KMS-11 (cell line): ENCODE results near the gene PPP1R13B.

Experiments used
- H2AFZ ChIP-seq: fragments of 200-600 bp; sonication (generic); 2 replicates; pipeline ENCODE4 v1.6.1; 2016; ENCODE audit warnings: antibody characterized with exemption, mixed run types, low read depth
- H3K27ac ChIP-seq: fragments of 200-600 bp; sonication (generic); 2 replicates; pipeline ENCODE4 v1.6.1; 2016; ENCODE audit warnings: mild to moderate bottlenecking, mixed run types
- H3K27me3 ChIP-seq: fragments of 200-600 bp; sonication (generic); 2 replicates; pipeline ENCODE4 v1.6.1; 2017; ENCODE audit warnings: mild to moderate bottlenecking, low read depth, mixed run types, moderate library complexity; ENCODE audit not compliant: insufficient read depth
- H3K36me3 ChIP-seq: fragments of 200-600 bp; sonication (generic); 2 replicates; pipeline ENCODE4 v1.6.1; 2017; ENCODE audit warnings: mild to moderate bottlenecking, mixed run types; ENCODE audit not compliant: insufficient read depth
- H3K4me1 ChIP-seq: fragments of 200-600 bp; sonication (generic); 2 replicates; pipeline ENCODE4 v1.6.1; 2016; ENCODE audit warnings: mild to moderate bottlenecking, low read depth, mixed run types; ENCODE audit not compliant: poor library complexity, severe bottlenecking
- H3K4me2 ChIP-seq: fragments of 200-600 bp; sonication (generic); 2 replicates; pipeline ENCODE4 v1.7.0; 2016; ENCODE audit warnings: mild to moderate bottlenecking, mixed run types
- H3K4me3 ChIP-seq: fragments of 200-600 bp; sonication (generic); IDR thresholded peaks from 2 replicates; pipeline ENCODE4 v1.6.1; 2017; ENCODE audit warnings: low read depth, low read length, mixed read lengths; ENCODE audit not compliant: insufficient read depth
- H3K79me2 ChIP-seq: fragments of 200-600 bp; sonication (generic); 2 replicates; pipeline ENCODE4 v1.6.1; 2016; ENCODE audit warnings: low read depth, mixed run types; ENCODE audit not compliant: insufficient read depth
- H3K9ac ChIP-seq: fragments of 200-600 bp; sonication (generic); 2 replicates; pipeline ENCODE4 v1.6.1; 2016; ENCODE audit warnings: mild to moderate bottlenecking, mixed run types
- H4K20me1 ChIP-seq: fragments of 200-600 bp; sonication (generic); 2 replicates; pipeline ENCODE4 v1.6.1; 2016; ENCODE audit warnings: mild to moderate bottlenecking, mixed run types; ENCODE audit not compliant: insufficient read depth
- TF ChIP-seq, protein P1 (sequence below): fragments of 200-600 bp; sonication (generic); conservative IDR thresholded peaks from 2 replicates; pipeline ENCODE4 v1.6.1; 2017; ENCODE audit warnings: low read depth, mild to moderate bottlenecking, antibody characterized with exemption, low read length, moderate library complexity, mixed read lengths

The PPP1R13B gene

GRCh38 chr14:103710771-103711377 lies 136.5 kb downstream of the PPP1R13B start:
- peaks cover 15% of the 10 kb centered on the region; the same call in 1 of the 2 replicates for H3K79me2 ChIP-seq
- H2AFZ ChIP-seq = no peak overlapping the region
- no peaks in the 10 kb centered on the region for H4K20me1 ChIP-seq
- H3K4me2 ChIP-seq = no peak overlapping the region
- TF ChIP-seq, protein P1, sequence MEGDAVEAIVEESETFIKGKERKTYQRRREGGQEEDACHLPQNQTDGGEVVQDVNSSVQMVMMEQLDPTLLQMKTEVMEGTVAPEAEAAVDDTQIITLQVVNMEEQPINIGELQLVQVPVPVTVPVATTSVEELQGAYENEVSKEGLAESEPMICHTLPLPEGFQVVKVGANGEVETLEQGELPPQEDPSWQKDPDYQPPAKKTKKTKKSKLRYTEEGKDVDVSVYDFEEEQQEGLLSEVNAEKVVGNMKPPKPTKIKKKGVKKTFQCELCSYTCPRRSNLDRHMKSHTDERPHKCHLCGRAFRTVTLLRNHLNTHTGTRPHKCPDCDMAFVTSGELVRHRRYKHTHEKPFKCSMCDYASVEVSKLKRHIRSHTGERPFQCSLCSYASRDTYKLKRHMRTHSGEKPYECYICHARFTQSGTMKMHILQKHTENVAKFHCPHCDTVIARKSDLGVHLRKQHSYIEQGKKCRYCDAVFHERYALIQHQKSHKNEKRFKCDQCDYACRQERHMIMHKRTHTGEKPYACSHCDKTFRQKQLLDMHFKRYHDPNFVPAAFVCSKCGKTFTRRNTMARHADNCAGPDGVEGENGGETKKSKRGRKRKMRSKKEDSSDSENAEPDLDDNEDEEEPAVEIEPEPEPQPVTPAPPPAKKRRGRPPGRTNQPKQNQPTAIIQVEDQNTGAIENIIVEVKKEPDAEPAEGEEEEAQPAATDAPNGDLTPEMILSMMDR = no peak
- H3K4me1 ChIP-seq = no peaks in the 10 kb centered on the region
- no peaks in the 10 kb centered on the region for H3K36me3 ChIP-seq
- no peaks in the 10 kb centered on the region for H3K27me3 ChIP-seq
- no peak overlapping the region for H3K4me3 ChIP-seq
- H3K9ac ChIP-seq = no peak overlapping the region
- no peak overlapping the region for H3K27ac ChIP-seq

DNA sequence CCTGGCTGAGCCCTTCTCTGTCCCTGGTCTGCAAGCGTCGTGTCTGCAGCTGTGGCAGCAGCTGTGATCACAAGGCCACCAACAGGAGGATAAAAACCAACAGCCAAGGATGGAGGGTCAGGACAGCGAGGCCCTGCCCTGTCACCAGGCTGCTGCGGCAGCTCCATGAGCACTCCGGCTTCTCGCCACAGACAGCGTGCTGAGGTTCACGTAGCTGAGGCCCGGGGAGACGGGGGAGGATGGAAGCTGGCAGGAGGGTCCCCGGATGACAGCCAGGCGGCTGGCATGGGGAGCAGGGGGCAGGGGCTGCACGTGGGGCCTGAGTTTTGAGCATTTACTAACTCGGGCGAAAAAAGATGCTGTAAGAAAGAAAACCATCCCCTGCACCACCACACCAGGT lies 137.6 kb downstream of the PPP1R13B start:
- H3K27ac ChIP-seq = no peak overlapping the region
- TF ChIP-seq, protein P1 = no peak
- no peak overlapping the region for H3K4me3 ChIP-seq
- no peak overlapping the region for H3K9ac ChIP-seq
- H3K4me2 ChIP-seq = no peak overlapping the region
- peaks cover 14% of the 10 kb centered on the region; the same call in 1 of the 2 replicates for H3K79me2 ChIP-seq
- no peaks in the 10 kb centered on the region for H3K4me1 ChIP-seq
- H3K36me3 ChIP-seq = no peaks in the 10 kb centered on the region
- H2AFZ ChIP-seq = no peak overlapping the region
- H4K20me1 ChIP-seq = no peaks in the 10 kb centered on the region
- H3K27me3 ChIP-seq = no peaks in the 10 kb centered on the region

DNA sequence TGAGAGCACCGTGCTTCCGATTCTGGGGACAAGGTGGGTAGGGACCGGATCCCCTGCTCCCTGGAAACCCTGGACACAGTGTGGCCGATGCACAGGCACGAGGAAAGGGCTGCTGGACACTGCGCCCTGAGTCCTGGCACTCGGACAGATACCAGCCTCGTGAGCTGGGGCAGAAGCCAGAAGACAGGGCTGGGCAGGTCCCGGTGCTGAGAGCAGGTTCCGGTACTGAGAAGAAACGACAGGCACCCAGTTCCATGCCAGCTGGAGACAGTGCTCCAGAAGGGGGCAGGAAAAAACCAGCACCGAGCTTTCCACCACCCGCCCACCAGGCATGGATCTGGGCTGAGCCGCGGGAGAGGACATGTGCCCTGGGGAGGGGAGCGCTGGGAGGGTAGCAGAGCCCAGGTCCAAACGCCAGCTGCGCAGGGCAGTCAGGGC lies 138.6 kb downstream of the PPP1R13B start:
- Histone ChIP-seq H3K4me2 (no peak overlapping the region), H3K27ac (no peak overlapping the region), H3K4me3 (no peak overlapping the region), H3K4me1 (no peaks in the 10 kb centered on the region), H3K9ac (no peak overlapping the region), H2AFZ (no peak overlapping the region), H3K79me2 (peaks cover 4% of the 10 kb centered on the region; the same call in 1 of the 2 replicates), H3K36me3 (no peaks in the 10 kb centered on the region), H4K20me1 (no peaks in the 10 kb centered on the region), H3K27me3 (no peaks in the 10 kb centered on the region)
- TF ChIP-seq, protein P1 = no peak

DNA sequence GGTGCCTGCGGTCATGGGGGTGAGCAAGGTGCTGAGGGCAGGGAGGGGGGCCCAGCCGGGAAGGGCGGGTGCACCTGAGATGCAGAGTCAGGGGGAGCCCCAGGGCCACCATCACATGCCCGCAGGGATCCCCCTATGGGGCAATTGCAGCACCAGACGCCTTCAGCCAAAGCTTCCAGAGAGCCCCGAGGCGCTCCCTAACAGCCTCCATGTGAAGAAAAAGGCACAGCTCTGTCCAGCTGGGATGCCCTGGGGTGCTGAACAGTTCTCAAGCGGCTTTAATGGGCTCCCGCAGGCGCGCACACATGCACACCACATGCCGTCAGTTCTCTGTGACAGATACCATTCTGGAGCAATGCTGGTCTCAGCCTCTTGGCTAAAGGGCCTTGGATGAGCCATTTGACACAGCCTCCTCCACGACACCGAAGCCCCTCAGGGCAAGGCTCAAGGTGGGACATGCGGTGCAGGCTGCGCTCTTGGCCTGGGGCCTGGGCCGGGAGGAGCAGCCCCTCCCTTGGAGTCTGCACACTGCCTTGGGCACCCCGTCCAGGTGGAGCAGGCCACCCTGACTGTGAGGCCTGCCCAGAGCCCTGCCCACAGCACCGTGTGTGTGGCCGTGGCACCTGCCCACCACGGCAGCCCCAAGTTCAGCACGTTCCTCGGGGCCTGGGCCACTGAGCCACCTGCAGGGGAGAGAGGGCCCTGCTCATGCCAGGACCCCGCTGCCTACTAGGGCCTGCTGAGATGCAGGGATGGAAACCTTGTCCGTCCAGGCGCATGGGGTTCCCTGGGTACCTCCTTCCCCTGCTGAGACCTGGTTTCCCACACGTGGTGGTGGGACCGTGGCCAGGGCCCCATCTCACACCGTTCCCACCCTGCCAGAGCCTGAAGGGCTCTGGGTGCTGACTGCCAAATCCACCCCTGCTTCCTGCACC lies 139.8 kb downstream of the PPP1R13B start:
- Histone ChIP-seq H2AFZ (no peak overlapping the region), H3K27ac (no peak overlapping the region), H3K4me1 (no peaks in the 10 kb centered on the region), H3K4me2 (no peak overlapping the region), H3K4me3 (no peak overlapping the region), H4K20me1 (no peaks in the 10 kb centered on the region), H3K79me2 (no peaks in the 10 kb centered on the region), H3K36me3 (no peaks in the 10 kb centered on the region), H3K27me3 (no peaks in the 10 kb centered on the region), H3K9ac (no peak overlapping the region)
- TF ChIP-seq, protein P1 = no peak
